ENCODE data around the gene SUSD2. TPM values are rescaled to one million over a fixed set of nuclear protein-coding genes. Genes with fewer than 3 reads are reported as not detected.

The SUSD2 gene
- total RNA-seq, 3 donors from 2014 or later, result 0.80 to 7.9 (median 5.6) TPM

DNA sequence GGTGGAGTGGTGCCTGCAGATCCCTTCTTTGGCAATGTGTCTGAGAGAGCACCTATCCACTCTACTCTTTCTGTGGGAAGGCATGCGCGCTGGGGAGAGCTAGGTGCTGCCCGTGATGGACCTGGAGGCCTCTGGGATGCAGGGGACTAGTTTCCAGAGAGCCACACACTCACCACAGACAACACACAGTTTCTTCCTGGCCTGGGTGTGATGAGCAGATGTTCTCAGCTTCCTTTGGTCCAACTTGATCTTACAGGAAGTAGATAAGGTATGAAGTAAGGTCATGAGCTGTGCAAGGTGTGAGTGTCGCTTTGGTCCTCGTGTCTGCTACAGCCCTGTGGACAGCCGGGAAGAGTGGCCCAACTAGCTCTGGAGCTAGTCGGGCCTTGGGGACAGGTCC lies 27.3 kb upstream of the SUSD2 start:
- intact Hi-C loops (cut with DNase I; ENCODE audit: low total_unique reads), result no loop called here
- Histone ChIP-seq H3K4me3 (no peak overlapping the region), H3K27me3 (no peaks in the 10 kb centered on the region), H3K4me1 (peaks cover 3 to 10% of the 10 kb centered on the region in 2 donors), H3K36me3 (no peaks in the 10 kb centered on the region), H3K9me3 (no peaks in the 10 kb centered on the region), H3K27ac (peak overlapping the region in 1 of 2 donors; percentile 40)
- TF ChIP-seq, protein P1, sequence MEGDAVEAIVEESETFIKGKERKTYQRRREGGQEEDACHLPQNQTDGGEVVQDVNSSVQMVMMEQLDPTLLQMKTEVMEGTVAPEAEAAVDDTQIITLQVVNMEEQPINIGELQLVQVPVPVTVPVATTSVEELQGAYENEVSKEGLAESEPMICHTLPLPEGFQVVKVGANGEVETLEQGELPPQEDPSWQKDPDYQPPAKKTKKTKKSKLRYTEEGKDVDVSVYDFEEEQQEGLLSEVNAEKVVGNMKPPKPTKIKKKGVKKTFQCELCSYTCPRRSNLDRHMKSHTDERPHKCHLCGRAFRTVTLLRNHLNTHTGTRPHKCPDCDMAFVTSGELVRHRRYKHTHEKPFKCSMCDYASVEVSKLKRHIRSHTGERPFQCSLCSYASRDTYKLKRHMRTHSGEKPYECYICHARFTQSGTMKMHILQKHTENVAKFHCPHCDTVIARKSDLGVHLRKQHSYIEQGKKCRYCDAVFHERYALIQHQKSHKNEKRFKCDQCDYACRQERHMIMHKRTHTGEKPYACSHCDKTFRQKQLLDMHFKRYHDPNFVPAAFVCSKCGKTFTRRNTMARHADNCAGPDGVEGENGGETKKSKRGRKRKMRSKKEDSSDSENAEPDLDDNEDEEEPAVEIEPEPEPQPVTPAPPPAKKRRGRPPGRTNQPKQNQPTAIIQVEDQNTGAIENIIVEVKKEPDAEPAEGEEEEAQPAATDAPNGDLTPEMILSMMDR (IDR thresholded peaks at IDR 0.05), result no peak
- TF ChIP-seq POLR2A (IDR thresholded peaks at IDR 0.05) (no peak), POLR2AphosphoS5 (IDR thresholded peaks at IDR 0.05) (no peak)
- DNase-seq (ENCODE audit: low spot score in 2 of 2), result no peak

DNA sequence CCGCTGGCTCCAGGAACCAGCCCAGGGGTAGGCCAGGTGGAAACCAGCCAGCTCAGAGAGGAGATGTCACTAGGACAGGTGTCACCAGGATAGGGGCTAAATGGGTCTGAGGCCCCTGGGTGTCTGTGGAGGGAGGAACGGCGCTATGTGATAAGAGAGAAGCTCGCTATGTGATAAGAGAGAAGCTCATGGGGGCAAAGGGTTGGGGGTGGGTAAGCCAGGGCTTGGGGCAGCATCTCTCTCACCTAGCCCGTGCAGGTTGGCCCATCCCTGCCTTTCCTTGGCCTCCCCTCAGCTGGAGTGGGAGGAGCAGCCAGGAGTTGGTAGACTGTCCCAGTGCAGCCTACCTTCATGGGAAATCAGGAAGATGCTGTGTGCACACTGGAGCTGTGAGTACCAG lies 26.5 kb upstream of the SUSD2 start:
- no peak for TF ChIP-seq POLR2A (IDR thresholded peaks at IDR 0.05)
- TF ChIP-seq, protein P1 (IDR thresholded peaks at IDR 0.05), result no peak
- TF ChIP-seq POLR2AphosphoS5 (IDR thresholded peaks at IDR 0.05), result no peak
- no peaks in the 10 kb centered on the region for H3K36me3 ChIP-seq
- H3K27ac ChIP-seq, result no peak overlapping the region
- H3K4me1 ChIP-seq, result peaks cover 3 to 10% of the 10 kb centered on the region in 2 donors
- no peak for DNase-seq (ENCODE audit: low spot score in 2 of 2)
- no peaks in the 10 kb centered on the region for H3K27me3 ChIP-seq
- no peak overlapping the region for H3K4me3 ChIP-seq
- no peaks in the 10 kb centered on the region for H3K9me3 ChIP-seq
- intact Hi-C loops (cut with DNase I; ENCODE audit: low total_unique reads), result no loop called here

DNA sequence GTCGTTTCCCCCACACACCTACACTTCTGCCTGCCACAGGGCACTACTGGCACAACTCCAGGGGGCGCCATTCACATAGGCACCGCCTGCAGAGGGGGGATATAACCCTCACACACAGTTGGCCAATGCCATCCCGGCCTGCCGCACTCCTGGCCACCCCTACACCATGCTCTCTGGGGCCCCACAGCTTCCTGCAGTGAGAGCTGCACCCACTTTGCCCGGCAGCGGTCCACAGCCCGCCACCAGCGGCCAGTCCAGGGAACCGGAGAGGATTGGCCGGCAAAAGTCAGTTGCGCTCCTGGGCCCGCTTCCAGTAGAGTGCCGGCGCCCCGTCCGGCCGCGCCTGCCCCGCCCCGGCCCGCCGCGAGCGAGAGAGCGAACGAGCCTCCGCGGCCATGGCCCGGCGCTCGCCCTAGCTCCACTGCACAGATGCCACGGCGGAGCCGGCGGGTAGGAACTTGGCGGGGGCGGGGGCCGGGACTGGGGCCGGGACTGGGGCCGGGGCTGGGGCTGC lies 25.6 kb upstream of the SUSD2 start:
- no peaks in the 10 kb centered on the region for H3K9me3 ChIP-seq
- H3K4me3 ChIP-seq, result peak overlapping the region; percentile 81 to 95 (median 85)
- H3K27me3 ChIP-seq, result no peaks in the 10 kb centered on the region
- H3K27ac ChIP-seq, result peak overlapping the region; percentile 55 to 84
- peaks cover 3 to 10% of the 10 kb centered on the region in 2 donors for H3K4me1 ChIP-seq
- DNase-seq (ENCODE audit: low spot score in 2 of 2), result peak; percentile 43 to 80
- H3K36me3 ChIP-seq, result no peaks in the 10 kb centered on the region
- TF ChIP-seq, protein P1 (IDR thresholded peaks at IDR 0.05), result peak in 2 of 3 donors; percentile 30 to 36
- TF ChIP-seq POLR2AphosphoS5 (IDR thresholded peaks at IDR 0.05), result no peak
- no peak for TF ChIP-seq POLR2A (IDR thresholded peaks at IDR 0.05)
- intact Hi-C loops (cut with DNase I; ENCODE audit: low total_unique reads), result no loop called here

DNA sequence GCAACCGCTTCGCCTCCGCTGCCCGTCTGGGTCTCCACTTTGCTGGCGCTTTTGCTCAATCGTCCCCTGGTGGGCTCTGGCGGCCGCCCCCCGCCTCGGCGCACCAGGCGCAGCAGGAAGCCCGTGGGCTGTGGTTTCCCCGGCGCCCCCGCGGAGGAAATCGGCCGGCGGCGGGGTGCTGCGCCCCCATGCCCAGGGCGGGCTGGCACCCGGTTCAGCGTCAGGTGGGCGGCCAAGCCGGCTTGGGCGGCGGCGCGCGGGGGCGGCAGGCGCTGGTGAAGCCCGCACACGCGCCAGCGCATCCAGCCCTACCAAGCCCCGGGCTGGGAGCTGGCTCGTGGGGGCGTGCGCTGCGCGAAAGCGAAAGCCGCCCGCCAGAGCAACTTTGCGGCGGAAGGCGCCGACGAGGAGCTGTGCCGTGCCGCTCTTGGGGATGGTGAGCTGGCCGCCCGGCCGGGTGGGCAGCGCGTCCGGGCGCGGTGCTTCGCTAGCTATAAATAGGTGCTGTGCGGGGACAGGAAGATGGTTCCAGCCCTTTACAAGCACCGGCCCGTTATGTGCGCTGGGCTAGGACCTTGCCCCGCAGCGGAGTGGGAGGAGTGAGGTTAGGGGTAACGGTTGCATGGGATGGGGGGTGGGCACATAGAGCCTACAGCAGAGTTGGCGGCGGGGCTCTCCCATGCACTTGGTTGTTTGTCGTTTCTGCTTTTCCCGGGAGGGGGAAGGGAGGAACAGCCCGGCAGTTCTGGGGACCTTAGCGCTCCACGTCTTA lies 25.0 kb upstream of the SUSD2 start:
- no peaks in the 10 kb centered on the region for H3K36me3 ChIP-seq
- H3K27ac ChIP-seq, result peak overlapping the region; percentile 55 to 84
- no peaks in the 10 kb centered on the region for H3K27me3 ChIP-seq
- peaks cover 3 to 10% of the 10 kb centered on the region in 2 donors for H3K4me1 ChIP-seq
- no peak for DNase-seq (ENCODE audit: low spot score in 2 of 2)
- no peaks in the 10 kb centered on the region for H3K9me3 ChIP-seq
- peak overlapping the region; percentile 81 to 95 (median 85) for H3K4me3 ChIP-seq
- TF ChIP-seq, protein P1 (IDR thresholded peaks at IDR 0.05), result no peak
- TF ChIP-seq POLR2A (IDR thresholded peaks at IDR 0.05) (no peak), POLR2AphosphoS5 (IDR thresholded peaks at IDR 0.05) (no peak)
- intact Hi-C loops (cut with DNase I; ENCODE audit: low total_unique reads), result no loop called here
